Right ventricle myocardium superior (tissue), 1 donor: Measurements from ENCODE around the gene GPR89A. TPM values are rescaled to one million over a fixed set of nuclear protein-coding genes. Genes with fewer than 3 reads are reported as not detected.
"Not testable (repeated sequence)": the region's sequence is repeated elsewhere in the genome, so short reads cannot be mapped to it uniquely, and the experiment has no call there.

Experiments
- ATAC-seq: fragments of 200-7000 bp; cut with Tn5 transposase; one replicate; pipeline ENCODE4 v1.9.1; 2020; ENCODE audit warnings: mild to moderate bottlenecking; ENCODE audit not compliant: poor library complexity
- DNase-seq: peaks from one replicate; pipeline ENCODE4 v3.0.0-alpha.2; 2020
- intact Hi-C: fragments of 100-400 bp; cut with DNase I; formaldehyde crosslinking; loops from one replicate; pipeline ENCODE4 v1.11.2; 2022
- total RNA-seq: library from RNA; stranded (reverse); fragmentation: NEBNext Ultra II Directional; extraction: Animal tissue kit (Norgen Biotek cat#: 25700); gene quantifications from one replicate; pipeline ENCODE4 v1.2.1, GENCODE V29; 2021
- donor health status: DM: no; HTN: yes; CAD: no; lungs with severe emphysema.

Gene GPR89A
- total RNA-seq, 1 donor from 2014 or later, result 7.1 TPM

- DNase-seq, result no peak
- intact Hi-C loops, result no loop called here
- no peak for ATAC-seq
Measured at GRCh38 chr1:145708063-145708462, 100.3 kb downstream of the GPR89A start.

GRCh38 chr1:145710291-145711027 lies 102.7 kb downstream of the GPR89A start:
- intact Hi-C loops, result no loop called here
- no peak for DNase-seq
- ATAC-seq, result no peak

GRCh38 chr1:145711213-145711651 lies 103.4 kb downstream of the GPR89A start:
- DNase-seq, result no peak
- ATAC-seq, result no peak
- intact Hi-C loops, result no loop called here

GRCh38 chr1:145714524-145715111 lies 106.8 kb downstream of the GPR89A start:
- ATAC-seq (peak; percentile 96), DNase-seq (peak; percentile 65)
- intact Hi-C loops, result no loop called here

- DNase-seq, result no peak
- intact Hi-C loops, result no loop called here
- no peak for ATAC-seq
Measured at GRCh38 chr1:145716641-145717345, 109.0 kb downstream of the GPR89A start.

- DNase-seq (no peak), ATAC-seq (no peak)
- intact Hi-C loops, result no loop called here
Measured at GRCh38 chr1:145717833-145718232, 110.0 kb downstream of the GPR89A start.

- intact Hi-C loops, ATAC-seq, DNase-seq: not testable (repeated sequence)
Measured at GRCh38 chr1:145718465-145718864, 110.7 kb downstream of the GPR89A start.

GRCh38 chr1:145719230-145720079 lies 111.7 kb downstream of the GPR89A start, which contains the start of gene CD160:
TSS of gene CD160 (plus strand) at chr1:145719499. CDS start at chr1:145728328, 8,829 bp downstream.
- DNase-seq (no peak), ATAC-seq (no peak)
- intact Hi-C loops, result no loop called here

Other genes starting within 250 kb of the GPR89A start
- gene NBPF20, start 182.4 kb upstream of the GPR89A start, total RNA-seq, result 0.62 TPM
- not detected for gene PDZK1, start 99.4 kb downstream of the GPR89A start, total RNA-seq
- not detected for gene CD160, start 111.5 kb downstream of the GPR89A start, total RNA-seq
- 46.5 TPM for gene RNF115, start 216.1 kb downstream of the GPR89A start, total RNA-seq
- 12.2 TPM for gene POLR3C, start 216.2 kb downstream of the GPR89A start, total RNA-seq
- 2.9 TPM for gene NUDT17, start 237.6 kb downstream of the GPR89A start, total RNA-seq